GM19324 (cell line): ENCODE data around the gene REXO5.
"Not testable (repeated sequence)": the region's sequence is repeated elsewhere in the genome, so short reads cannot be mapped to it uniquely, and the experiment has no call there.

ENCODE experiments used
- ATAC-seq: cut with Tn5 transposase; IDR thresholded peaks from one replicate; pipeline ENCODE4 v1.9.1; 2021; ENCODE audit warnings: mild to moderate bottlenecking, moderate library complexity; ENCODE audit not compliant: unreplicated experiment, low FRiP score

REXO5 gene

DNA sequence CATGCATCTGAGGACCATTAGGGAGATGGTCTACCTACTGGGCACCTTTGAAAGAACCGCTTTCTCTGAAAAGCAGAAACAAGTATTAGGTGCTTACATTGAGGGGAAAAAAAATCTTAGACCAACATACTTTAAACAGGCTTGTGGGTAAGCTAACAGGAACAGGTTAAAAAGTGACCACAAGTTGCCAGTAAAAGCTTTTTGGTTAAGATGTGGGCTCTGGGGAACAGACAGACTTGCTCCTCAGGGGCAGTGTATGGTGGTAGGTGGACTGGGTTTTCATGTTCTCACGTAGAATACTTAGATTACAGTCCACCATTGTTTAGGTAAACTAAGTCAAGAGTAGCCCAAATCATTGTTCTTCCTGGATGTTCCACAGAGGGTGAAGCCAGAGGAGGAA, 41.2 kb downstream of the REXO5 start:
- ATAC-seq: no peak

- no peak for ATAC-seq
Observed at GRCh38 chr16:20849589-20850390, 43.5 kb downstream of the REXO5 start.

DNA sequence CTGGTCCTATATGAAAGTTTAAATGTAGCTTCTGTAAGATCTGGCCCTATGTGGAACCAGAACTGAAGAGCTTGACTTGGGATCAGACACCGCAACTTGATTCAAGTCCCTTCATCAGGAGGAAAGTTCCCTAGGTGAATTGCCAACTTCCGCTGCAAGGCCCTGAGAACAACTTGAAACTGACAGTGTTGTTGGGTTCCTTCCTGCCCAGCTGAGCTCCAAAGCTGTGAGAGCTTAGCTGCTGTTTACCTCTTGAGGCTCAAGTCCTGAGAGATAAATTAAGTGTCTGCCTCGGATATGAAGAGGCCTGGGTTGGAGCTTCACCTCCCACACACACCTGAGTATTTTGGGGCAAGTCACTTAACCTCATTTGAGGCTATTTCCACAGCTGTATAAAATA, 44.7 kb downstream of the REXO5 start:
- no peak for ATAC-seq

GRCh38 chr16:20851601-20852000, 45.3 kb downstream of the REXO5 start:
- no peak for ATAC-seq

- no peak for ATAC-seq
Observed at GRCh38 chr16:20853143-20853542, 46.8 kb downstream of the REXO5 start.

DNA sequence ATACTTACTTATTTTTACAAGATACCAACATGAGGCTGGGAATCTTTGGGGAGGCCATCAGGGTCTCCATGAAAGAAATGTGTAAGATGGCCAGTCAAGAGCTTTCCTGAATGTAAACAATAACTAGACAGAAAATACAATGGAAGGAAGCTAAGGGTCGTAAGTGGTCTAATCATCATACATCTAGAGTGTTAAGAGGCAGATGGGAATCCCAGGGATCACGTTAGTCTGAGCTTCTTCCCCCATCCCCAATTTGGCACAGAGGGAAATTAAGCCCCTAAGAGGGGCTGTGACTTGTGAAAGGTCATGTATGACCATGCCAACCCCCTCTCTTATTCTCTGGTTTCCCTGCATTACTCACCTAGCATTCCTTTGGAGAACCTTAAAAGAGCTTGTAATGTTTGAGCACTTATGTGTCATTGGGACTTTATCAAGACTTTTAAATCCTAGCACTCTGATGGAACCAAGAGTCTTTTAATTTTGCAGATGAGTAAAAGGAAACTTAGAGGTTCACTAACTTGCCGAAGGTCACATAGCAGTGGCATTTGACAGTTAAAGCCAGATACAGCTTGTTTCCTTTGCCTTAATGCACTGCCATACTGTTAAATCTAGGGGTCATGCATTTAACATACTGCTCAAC, 47.8 kb downstream of the REXO5 start:
- ATAC-seq: no peak

DNA sequence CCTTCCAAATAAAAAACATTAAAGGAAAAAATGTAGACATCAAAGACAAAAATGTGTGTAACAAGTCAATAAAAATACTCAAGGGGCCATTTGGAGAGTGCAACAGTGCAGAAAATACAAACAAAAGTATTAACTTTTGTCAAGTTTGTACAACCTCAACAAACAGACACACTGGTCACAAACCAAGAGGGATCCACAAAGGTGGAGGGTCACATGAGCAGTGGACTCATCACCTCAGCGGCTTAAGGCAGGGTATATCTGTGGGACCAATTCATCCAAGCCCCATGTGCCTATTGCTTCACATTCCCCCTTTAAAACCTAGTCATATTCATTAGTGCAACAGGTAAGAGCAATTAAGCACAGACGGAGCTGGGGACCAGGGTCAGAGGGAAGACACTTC, 48.6 kb downstream of the REXO5 start:
- ATAC-seq: no peak

DNA sequence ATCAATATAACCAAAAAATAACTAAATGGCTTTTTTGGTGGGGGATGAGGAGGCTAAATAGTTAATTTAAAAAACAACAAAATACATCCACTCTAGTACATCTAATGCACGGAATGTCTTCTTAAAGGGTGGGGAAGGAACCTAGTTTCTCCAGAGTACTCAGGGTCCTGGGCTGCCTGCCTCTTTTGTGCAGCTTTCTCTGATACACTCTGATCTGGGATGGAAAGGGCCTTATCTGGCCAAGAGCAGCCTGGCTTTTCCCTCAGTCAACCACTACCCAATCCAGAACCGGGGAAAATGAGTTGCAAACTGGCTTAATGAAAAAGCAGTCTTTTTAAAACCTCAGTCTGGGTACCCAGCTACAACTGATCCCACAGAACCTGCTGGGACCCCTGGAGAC, 51.0 kb downstream of the REXO5 start:
- ATAC-seq: no peak

DNA sequence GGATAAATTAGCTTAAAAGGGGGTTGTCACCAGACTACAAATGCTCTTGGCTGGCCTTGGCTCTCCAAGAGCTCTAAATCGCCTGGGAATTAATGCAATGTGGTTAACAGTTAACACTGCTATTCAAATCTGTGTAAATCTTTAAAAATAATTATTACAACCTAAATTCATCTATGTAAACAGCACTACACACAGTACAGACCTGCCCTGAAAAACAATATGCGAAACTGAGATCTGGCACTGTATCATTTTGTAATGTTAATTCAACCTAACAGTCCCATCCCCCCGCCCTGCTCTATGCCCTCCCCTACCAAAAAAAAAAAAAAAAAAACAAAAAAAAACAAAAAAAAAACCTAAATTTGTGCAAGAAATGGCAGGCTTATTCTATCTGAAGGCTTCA, 52.9 kb downstream of the REXO5 start:
- no peak for ATAC-seq

GRCh38 chr16:20859699-20860098, 53.4 kb downstream of the REXO5 start:
- ATAC-seq: no peak

DNA sequence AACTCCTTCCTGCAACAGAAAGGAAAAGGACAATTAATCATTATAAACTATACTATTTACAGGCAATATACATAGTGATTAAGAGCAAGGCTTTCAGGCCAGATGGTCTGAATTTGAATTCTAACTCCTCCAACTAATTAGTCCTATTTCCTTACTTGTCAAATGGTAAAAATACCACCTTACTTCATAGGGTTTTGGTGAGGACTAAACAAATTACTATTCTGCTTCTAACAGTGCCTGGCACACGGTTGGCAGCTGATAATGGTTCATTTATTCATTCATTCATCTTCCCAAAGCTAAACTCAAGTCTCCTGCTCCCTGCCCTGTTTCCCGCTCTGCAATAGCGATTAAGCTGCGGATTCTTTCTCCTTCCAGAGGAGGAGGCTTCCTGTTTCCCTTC, 54.0 kb downstream of the REXO5 start:
- ATAC-seq: no peak

GRCh38 chr16:20860995-20861394, 54.7 kb downstream of the REXO5 start:
- ATAC-seq: not testable (repeated sequence)

DNA sequence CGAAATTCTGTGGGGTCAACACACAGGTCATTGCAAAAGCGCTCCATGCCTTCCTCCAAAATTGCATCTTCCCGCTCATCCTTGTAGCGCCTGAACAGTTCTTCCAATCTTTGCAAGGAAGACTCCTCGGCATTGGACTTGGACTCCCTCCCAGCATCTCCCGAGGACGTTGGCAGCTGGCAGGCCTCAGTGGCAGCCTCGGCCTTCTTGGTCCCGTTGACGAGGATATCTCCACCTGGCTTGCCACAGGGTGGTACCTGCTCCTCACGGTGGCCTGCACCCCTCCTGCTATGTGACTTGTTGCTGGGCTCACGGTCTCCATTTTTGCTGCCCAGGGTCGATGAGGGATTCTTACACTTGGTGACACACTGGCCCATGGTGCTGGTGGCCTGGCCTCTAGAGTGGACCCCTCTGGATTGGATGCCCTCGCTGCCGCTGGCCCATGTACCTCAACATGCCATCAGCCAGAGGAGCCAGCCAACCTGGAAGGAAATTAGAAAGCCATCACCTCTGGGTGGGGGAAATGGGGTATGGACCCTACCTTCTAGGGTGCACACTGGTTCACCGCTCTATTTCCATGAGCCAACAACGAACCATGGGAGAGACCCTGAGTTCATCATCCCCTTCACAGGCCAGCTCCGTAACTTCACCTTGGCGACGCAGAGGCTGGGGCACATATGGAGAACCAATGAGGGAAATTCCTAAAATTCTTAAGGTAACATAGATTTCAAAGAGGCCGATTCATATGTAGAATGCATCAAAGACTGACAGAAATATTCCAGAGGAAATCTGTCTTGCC, 56.0 kb downstream of the REXO5 start:
- no peak for ATAC-seq

- ATAC-seq: not testable (repeated sequence)
Observed at GRCh38 chr16:20864376-20864775, 58.0 kb downstream of the REXO5 start.

- no peak for ATAC-seq
Observed at GRCh38 chr16:20865420-20866131, 59.2 kb downstream of the REXO5 start.

DNA sequence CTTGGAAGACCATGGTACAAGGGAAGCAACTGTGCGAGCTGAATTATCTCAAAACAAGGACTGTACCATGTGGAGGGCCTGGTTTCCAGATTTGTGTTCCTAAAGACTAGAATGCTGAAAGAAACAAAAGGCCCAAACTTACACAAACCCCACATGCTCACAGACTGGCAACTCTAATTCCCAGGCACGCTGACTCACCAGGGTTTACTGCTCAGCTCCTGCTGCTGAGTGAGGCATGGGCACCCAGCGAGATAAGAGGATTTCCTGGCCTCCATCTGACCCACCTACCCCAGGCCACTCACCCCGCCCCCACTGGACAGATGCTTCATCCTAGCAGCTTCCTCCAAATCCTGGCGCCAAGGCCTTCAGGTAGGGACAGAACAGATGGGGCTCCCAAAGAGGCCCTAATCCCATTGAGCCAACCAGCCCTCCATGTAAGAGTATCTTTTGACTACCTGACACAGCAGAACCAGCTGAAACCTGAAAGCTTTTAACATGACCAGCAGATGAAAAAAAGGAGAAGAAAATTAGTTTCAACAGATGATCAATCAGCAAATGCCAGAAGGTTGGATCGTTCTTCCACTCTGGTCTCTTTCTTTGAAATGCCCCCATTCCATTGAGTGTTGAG, 59.9 kb downstream of the REXO5 start:
- ATAC-seq: no peak

DNA sequence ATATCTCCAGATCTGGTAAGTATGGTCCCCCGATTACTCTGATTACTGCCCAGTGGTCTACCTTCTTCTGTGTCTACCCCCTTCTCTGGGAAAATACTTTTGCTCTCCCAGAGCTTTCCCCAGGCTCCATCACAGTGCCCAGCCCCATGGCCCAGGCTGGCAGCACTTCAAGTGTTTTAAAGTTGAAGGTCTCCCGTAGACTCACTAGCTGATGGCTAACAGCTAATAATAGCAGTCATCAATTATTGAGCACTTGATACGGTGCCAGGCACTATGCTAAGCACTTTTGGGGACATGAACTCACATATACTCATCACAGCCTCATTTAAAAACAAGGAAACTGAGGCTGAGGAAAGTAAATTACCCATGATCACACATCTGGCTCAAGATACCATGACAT, 60.5 kb downstream of the REXO5 start:
- ATAC-seq: no peak

DNA sequence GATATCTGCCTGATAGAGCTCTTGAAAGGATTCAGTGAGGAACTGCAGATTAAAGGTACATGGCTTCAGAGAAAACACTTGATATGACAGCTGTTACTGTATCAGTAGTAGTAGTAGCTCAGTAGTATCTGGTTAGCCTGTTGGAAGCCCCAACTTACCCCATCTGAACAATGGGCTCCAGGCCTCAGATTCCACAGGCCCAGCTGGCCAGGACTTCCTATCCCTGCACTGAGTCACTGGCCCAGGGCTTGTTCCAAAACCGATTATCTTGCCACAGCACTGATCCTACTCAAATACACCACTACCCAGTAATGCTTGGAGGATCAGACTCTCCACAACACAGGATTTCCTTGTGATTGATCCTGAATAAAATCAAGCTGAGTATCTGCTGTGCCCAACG, 61.3 kb downstream of the REXO5 start:
- ATAC-seq: no peak

- no peak for ATAC-seq
Observed at GRCh38 chr16:20868890-20869289, 62.6 kb downstream of the REXO5 start.

- ATAC-seq: no peak
Observed at GRCh38 chr16:20870122-20870820, 63.9 kb downstream of the REXO5 start.
